Fibroblast of gingiva (primary cell): ENCODE data around the gene RFFL.
A peak's percentile ranks its signal among the peaks of the same experiment; 100 is the strongest.

Source experiments
- DNase-seq: peaks from one replicate; pipeline ENCODE4 v3.0.0-alpha.2; 2011; ENCODE audit warnings: low read depth

The RFFL gene

GRCh38 chr17:35081638-35082037 lies 18.1 kb upstream of the RFFL start:
- no peak for DNase-seq

DNA sequence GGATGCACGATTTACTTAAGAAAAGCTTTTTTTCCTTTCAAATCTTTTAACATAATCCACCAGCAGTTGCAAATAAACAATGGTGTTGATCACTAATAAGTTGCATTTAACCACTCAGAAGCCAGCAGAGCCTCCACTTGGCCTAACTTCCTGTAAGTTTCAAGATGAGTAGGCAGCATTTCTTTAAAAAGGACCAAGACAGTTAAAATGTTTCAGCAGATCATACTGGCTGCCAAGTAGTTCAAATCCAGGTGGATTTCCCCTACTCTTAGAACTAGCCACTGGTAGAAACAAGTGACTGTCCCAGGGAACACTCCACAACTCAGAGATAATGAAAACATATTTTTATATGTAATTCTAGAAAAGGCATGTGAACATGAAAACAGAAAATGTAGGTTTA lies 17.0 kb upstream of the RFFL start:
- DNase-seq = no peak

DNA sequence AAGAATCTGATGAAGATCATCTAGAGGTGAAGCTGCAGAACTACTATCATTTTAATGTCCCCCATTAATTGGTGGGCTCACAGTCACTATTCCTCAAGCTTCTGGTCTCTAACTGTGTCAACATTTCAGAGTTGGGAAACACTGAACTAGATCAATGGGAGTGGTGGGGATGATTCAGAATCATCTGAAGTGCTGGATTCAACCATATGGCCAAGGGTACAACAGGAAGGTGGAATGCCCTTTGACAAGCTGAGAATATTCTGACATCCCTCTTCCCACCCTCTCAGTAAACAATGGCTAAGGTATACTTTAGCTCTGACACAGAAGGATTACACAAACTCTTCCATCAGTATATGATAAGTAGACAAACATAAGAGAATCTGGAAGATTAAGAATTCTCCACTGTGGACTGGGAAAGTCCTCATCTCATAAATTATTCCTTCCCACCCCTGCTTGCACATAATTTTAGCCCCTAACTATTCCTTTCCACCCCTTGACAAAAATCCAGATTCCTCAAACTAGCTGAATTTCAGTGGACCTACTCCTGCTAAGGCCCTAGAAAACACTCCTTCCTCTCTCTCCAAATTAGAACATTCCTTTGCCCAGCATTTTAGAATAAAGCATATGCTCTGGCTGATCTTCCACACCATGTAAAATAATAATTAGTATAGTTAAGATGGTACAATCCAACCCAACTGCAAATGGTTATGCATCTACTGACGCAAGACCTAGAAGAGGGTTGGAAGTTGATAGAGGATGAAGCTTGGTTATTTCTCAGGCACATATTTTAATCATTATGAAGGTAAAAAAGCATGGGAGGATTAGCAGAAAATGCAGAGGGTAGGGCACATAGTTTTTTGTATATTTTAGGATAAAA lies 16.3 kb upstream of the RFFL start:
- no peak for DNase-seq

- DNase-seq = no peak
These were observed 13.4 kb upstream of the RFFL start for GRCh38 chr17:35076874-35077273.

- peak; percentile 31 for DNase-seq
These were observed 11.5 kb upstream of the RFFL start for GRCh38 chr17:35074711-35075707.

DNA sequence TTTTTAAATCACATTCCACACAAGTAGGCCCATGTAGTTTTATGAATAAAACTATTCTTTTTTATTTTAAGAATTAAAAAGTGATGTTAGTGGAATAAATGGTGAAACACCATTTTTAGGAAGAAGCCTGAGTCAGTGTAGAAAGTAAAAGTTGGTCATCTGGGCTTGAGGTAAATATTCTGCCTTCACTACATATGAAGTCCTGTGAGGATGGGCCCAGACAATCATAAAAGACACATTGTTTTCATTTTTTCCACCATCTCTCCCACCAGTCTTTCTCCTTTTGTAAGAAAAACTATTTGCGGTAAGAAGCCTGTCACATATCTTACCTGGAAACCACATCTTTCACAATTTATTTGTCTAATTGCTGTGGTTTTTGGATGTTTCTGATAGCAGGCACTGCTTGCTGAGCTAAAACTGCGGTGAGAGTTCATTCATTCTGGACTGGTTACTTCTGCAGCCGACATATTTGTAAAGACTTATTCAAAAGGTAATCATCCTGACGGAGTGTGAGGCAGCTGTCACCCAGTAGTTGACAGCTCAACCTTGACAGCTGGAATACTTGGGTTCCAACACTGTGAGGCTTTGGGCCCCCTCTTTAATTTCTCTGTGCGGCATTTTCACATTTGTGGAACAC lies 10.6 kb upstream of the RFFL start:
- DNase-seq = no peak

GRCh38 chr17:35073183-35073790 lies 9.8 kb upstream of the RFFL start:
- no peak for DNase-seq

- peak; percentile 55 for DNase-seq
These were observed 5.8 kb upstream of the RFFL start for GRCh38 chr17:35069311-35069710.

- no peak for DNase-seq
These were observed 4.7 kb upstream of the RFFL start for GRCh38 chr17:35068249-35068648.

DNA sequence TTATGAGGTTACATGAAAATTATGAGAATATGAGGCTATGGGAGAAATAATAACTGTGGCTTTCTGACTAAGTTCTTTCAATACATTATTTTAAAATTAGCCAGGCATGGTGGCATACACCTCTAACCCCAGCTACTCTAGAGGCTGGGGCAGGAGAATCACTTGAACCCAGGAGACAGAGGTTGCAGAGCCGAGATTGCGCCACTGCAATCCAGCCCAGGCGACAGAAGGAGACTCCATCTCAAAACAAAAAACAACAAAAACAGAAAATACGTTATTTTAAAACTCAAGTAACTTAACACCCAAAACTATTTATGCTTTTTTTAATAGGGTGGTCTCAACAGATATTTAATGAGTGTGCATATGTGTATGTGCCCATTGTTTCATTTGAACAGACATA lies 2.4 kb upstream of the RFFL start:
- no peak for DNase-seq

- no peak for DNase-seq
These were observed 1.2 kb upstream of the RFFL start for GRCh38 chr17:35064516-35065215.

GRCh38 chr17:35062308-35062707 lies 1.2 kb downstream of the RFFL start:
- DNase-seq = no peak

DNA sequence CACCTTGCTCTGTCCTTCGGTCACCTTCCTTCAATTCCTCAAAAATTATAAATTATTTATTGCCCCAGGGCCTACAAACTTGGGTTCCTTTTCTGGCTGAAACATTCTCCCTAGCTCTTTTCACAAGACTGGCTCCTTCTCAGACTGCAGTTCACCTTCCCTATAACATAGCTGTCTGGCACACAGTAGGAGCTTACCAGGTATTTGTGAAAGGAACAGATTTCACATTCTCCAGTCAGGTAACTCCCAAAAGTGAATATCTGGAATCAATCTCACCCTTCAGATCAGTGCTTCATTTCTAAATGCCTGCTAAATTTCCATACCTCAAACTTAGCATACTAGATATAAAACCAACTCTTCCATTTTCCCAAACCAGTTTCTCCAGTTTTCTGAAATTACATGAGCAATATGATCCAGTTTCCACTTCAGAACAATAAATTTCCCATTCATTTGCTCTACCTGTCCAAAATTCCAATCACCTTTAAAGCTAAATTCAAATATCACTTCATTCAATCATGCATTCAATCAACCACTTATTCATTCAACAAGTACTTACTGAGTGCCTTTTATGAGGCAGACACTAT lies 6.1 kb downstream of the RFFL start:
- no peak for DNase-seq

DNA sequence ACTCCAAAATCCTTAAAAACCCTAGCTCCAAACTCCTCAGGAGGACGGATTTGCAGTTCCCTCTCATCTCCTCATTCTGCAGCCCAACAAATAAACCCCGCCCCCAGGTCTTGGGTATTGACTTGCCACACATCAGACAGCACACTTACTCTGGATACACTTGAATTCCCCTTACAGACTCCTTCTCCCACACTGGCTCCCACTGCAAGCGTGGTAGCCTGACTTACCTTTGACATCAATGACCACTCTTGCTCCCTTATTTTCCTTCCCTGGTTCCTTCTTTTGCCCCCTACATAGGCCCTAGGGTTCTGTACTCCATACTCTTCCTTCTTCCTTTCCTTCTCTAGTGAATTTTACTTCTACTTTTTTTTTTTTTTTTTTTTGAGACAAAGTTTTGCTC lies 7.5 kb downstream of the RFFL start:
- no peak for DNase-seq

DNA sequence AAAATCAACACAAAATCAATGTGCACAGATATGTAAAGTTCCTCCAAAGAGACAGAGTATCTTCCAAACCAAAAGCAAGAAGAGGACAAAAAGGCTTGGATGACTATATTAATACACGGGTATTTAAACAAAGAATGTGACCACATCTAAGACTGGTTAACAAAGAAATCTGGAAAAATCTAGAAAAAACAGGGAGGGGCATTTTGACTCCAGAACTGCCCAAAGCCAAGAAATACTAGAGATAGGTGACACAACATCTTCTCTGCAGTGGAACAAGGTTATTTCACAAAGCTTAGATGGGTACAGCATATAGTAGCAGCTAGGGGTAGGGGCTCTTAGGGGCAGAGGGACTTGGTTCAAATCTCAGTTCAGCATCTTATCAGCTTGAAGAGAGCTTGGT lies 10.3 kb downstream of the RFFL start:
- no peak for DNase-seq

- DNase-seq = no peak
These were observed 10.7 kb downstream of the RFFL start for GRCh38 chr17:35052780-35053179.

GRCh38 chr17:35052241-35052610 lies 11.3 kb downstream of the RFFL start:
- DNase-seq = no peak

DNA sequence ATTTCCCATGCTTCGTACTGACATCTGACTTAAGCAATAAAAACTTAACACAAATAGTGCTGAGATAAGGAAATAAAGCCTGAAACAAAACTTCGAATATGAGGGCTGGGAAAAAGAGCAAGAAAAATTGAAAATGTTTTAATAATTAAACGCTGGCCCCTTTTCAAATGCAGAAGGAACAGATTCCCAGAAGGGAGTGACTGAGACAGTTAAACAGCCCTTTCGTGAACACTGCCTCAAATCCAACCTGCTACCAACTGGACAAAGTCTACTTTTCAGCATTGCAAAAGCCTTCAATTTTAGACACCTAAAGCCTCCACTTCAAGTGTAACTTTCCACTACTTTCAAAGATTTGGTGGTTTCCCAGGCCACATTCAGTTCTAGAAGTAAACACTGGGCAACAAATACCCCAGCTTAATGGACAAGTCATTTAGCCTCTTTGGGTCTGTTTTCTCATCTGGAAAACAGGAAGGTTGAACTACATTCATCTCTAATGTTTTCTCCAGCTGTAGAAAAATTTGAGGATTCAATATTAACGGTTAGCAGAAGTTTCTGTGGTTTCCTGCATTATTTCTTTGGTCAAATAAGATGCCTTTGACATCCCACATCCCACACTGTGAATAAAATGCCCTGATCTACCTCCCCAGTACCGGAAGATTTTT lies 11.8 kb downstream of the RFFL start:
- no peak for DNase-seq

DNA sequence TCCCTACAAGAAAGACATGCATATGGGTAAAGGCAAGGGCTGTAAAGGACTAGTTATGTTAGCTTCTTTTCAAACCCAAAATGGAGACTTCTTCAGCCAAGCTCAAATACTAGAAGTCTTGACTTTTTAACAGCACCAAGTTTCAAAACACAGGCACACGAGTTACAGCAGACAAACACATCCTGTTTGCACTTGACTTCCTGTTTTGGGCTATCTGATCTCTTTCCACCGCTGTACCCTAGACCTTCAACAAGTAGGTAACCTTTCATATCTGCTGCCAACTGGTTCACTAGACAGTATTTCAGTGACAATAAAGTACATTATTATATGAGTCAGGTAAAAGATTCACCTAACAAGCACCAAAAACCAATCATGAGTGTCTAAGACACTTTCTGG lies 12.3 kb downstream of the RFFL start:
- DNase-seq = no peak

GRCh38 chr17:35050170-35050569 lies 13.3 kb downstream of the RFFL start:
- no peak for DNase-seq
